Neuronal stem cell (in vitro differentiated cells): ENCODE results near the gene TMEM176B.

Experiments used
- DNase-seq: peaks from one replicate; pipeline ENCODE4 v3.0.0-alpha.2; 2013; ENCODE audit warnings: low spot score
- H2AFZ ChIP-seq: one replicate; pipeline ENCODE4 v1.6.1; 2013; ENCODE audit warnings: mild to moderate bottlenecking, low read length, inconsistent platforms
- H2AK5ac ChIP-seq: 2 replicates; pipeline ENCODE4 v1.6.1; 2013; ENCODE audit warnings: low read depth, mild to moderate bottlenecking, inconsistent platforms, low read length, moderate library complexity, mixed read lengths
- H2BK120ac ChIP-seq: 2 replicates; pipeline ENCODE4 v1.6.1; 2013; ENCODE audit warnings: low read depth, mild to moderate bottlenecking, inconsistent platforms, low read length, moderate library complexity, mixed read lengths
- H2BK12ac ChIP-seq: one replicate; pipeline ENCODE4 v1.6.1; 2013; ENCODE audit warnings: low read length, inconsistent platforms
- H2BK15ac ChIP-seq: 2 replicates; pipeline ENCODE4 v1.6.1; 2013; ENCODE audit warnings: mild to moderate bottlenecking, low read length, inconsistent platforms, mixed read lengths
- H2BK5ac ChIP-seq: one replicate; pipeline ENCODE4 v1.6.1; 2013; ENCODE audit warnings: inconsistent platforms, mild to moderate bottlenecking, low read length, moderate library complexity
- H3K14ac ChIP-seq: one replicate; pipeline ENCODE4 v1.6.1; 2013; ENCODE audit warnings: low read length, inconsistent platforms
- H3K18ac ChIP-seq: 2 replicates; pipeline ENCODE4 v1.6.1; 2013; ENCODE audit warnings: low read length, inconsistent platforms
- H3K23ac ChIP-seq: 2 replicates; pipeline ENCODE4 v1.6.1; 2013; ENCODE audit warnings: low read depth, mild to moderate bottlenecking, mixed read lengths, low read length, inconsistent platforms; ENCODE audit not compliant: poor library complexity
- H3K27ac ChIP-seq: replicated peaks from 3 replicates; pipeline ENCODE4 v1.5.1; 2013; ENCODE audit warnings: low read length, inconsistent platforms
- H3K27me3 ChIP-seq, 3 experiments: 2 replicates each; pipeline ENCODE4 v1.6.1; 2013; ENCODE audit warnings: low read length in 3 of 3, mild to moderate bottlenecking in 2 of 3, inconsistent platforms in 1 of 3, low read depth in 1 of 3, mixed read lengths in 1 of 3, moderate library complexity in 1 of 3; ENCODE audit not compliant: control insufficient read depth in 3 of 3, insufficient read depth in 3 of 3
- H3K36me3 ChIP-seq, 2 donors: replicated peaks in 1 of 2; 2 replicates each; pipeline ENCODE4 v1.6.1; 2013; ENCODE audit warnings: low read length in 2 of 2; ENCODE audit not compliant: control insufficient read depth in 2 of 2, insufficient read depth in 2 of 2
- H3K4ac ChIP-seq: 2 replicates; pipeline ENCODE4 v1.6.1; 2013; ENCODE audit warnings: inconsistent platforms, mild to moderate bottlenecking, low read length, moderate library complexity
- H3K4me1 ChIP-seq, 2 donors: 1 replicate in 1 of 2; 2 replicates in 1 of 2; pipeline ENCODE4 v1.6.1; 2013; ENCODE audit warnings: low read length in 2 of 2, low read depth in 1 of 2; ENCODE audit not compliant: control insufficient read depth in 2 of 2, insufficient read depth in 1 of 2
- H3K4me2 ChIP-seq: one replicate; pipeline ENCODE4 v1.6.1; 2013; ENCODE audit warnings: mild to moderate bottlenecking, low read length, inconsistent platforms; ENCODE audit not compliant: insufficient read depth, poor library complexity, severe bottlenecking
- H3K4me3 ChIP-seq, 2 donors: 2 replicates each; pipeline ENCODE4 v1.5.1; 2013; ENCODE audit warnings: low read length in 2 of 2, mild to moderate bottlenecking in 2 of 2, inconsistent platforms in 1 of 2, moderate library complexity in 1 of 2
- H3K79me1 ChIP-seq: one replicate; pipeline ENCODE4 v1.6.1; 2013; ENCODE audit warnings: low read depth, mild to moderate bottlenecking, inconsistent platforms, low read length, moderate library complexity
- H3K9ac ChIP-seq: one replicate; pipeline ENCODE4 v1.6.1; 2013; ENCODE audit warnings: mild to moderate bottlenecking, low read depth, low read length, inconsistent platforms; ENCODE audit not compliant: poor library complexity
- H3K9me3 ChIP-seq, 2 donors: replicated peaks in 1 of 2; 2 replicates each; pipeline versions ENCODE3 to v1.6.1; 2013; ENCODE audit warnings: low read length in 2 of 2, mild to moderate bottlenecking in 2 of 2, inconsistent platforms in 1 of 2, low read depth in 1 of 2, mixed read lengths in 1 of 2, moderate library complexity in 1 of 2; ENCODE audit not compliant: control insufficient read depth in 2 of 2, insufficient read depth in 1 of 2
- H4K8ac ChIP-seq: one replicate; pipeline ENCODE4 v1.6.1; 2013; ENCODE audit warnings: low read depth, mild to moderate bottlenecking, inconsistent platforms, low read length, moderate library complexity
- H4K91ac ChIP-seq: one replicate; pipeline ENCODE4 v1.6.1; 2013; ENCODE audit warnings: low read length, low read depth, mild to moderate bottlenecking, inconsistent platforms; ENCODE audit not compliant: poor library complexity
- WGBS, 2 donors: extraction: QIAGEN DNeasy Blood & Tissue Kit; methylation state at CpG; one replicate each; pipeline ENCODE4 v1.1.7; 2013; ENCODE audit warnings: missing lambda C conversion rate in 2 of 2, mixed read lengths in 1 of 2; ENCODE audit not compliant: insufficient read length in 2 of 2, insufficient replicate concordance in 1 of 2; ENCODE audit errors: extremely low coverage in 2 of 2; 5-methylcytosine and 5-hydroxymethylcytosine counted together

TMEM176B gene

GRCh38 chr7:150826061-150826849 is 26.1 kb upstream of the TMEM176B start:
- H3K27me3 ChIP-seq, result no peaks in the 10 kb centered on the region
- H3K18ac ChIP-seq, result no peak overlapping the region
- H3K27ac ChIP-seq, result no peak overlapping the region
- peaks cover 0 to 5% of the 10 kb centered on the region in 2 donors for H3K4me1 ChIP-seq
- H2BK120ac ChIP-seq, result no peak overlapping the region
- H3K36me3 ChIP-seq, result no peaks in the 10 kb centered on the region
- no peak overlapping the region for H2AFZ ChIP-seq
- no peak overlapping the region for H3K4ac ChIP-seq
- no peak overlapping the region for H3K4me2 ChIP-seq
- H4K91ac ChIP-seq, result peak overlapping the region; percentile 96
- no peak overlapping the region for H4K8ac ChIP-seq
- H3K79me1 ChIP-seq, result no peaks in the 10 kb centered on the region
- H2BK12ac ChIP-seq, result no peak overlapping the region
- H3K4me3 ChIP-seq, result no peak overlapping the region
- no peak overlapping the region for H3K23ac ChIP-seq
- H2AK5ac ChIP-seq, result peak overlapping the region; percentile 58
- WGBS, 2 donors, result no CpG with 5 or more reads among the region's 6 CpGs
- no peak for DNase-seq
- H3K9ac ChIP-seq, result peak overlapping the region; percentile 6
- H3K14ac ChIP-seq, result no peak overlapping the region
- H2BK5ac ChIP-seq, result no peak overlapping the region
- H3K9me3 ChIP-seq, result no peaks in the 10 kb centered on the region
- H2BK15ac ChIP-seq, result no peak overlapping the region

DNA sequence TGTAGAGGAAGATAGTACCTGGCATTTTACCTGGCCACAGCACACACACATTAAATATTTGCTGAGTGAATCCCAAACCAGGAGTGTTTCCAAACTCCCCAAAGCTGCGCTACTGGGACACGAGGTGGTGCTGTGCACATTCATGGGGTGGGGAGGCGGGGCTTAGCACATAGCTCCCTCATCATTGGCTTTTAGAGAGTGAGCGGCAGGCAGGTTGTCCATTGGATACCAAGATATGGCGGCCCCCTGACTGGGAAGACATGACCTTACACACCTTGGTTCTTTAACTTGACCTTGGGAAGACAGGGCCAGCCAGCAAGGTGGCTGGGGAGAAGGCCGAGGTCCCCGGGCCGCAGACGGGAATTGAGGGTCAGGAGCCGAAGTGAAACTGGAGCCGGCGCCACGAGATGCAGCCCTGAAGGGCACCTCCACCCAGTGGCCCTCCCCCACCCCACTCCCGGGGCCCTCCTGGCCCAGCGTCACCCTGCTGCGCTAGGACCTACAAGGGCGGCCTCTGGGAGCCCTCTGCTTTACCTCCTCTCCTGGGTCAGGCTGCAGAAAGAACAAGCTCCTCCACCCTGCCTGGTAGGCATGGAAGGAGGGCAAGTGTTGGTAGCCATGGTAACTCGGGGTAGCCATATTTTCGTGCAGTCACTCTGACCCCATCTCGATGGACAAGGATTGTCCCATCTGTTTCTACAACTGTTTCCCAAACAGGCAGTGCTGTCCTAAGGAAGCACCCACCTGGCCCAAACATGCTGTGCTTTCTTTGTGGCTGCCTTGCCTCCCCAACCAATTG is 24.4 kb upstream of the TMEM176B start:
- no peak overlapping the region for H3K4ac ChIP-seq
- no peak overlapping the region for H3K9ac ChIP-seq
- no peak overlapping the region for H2BK15ac ChIP-seq
- H3K79me1 ChIP-seq, result no peaks in the 10 kb centered on the region
- H2AK5ac ChIP-seq, result no peak overlapping the region
- H3K18ac ChIP-seq, result no peak overlapping the region
- no peaks in the 10 kb centered on the region for H3K36me3 ChIP-seq
- no peak overlapping the region for H2BK120ac ChIP-seq
- no CpG with 5 or more reads among the region's 20 CpGs for WGBS, 2 donors
- H3K27me3 ChIP-seq, result no peaks in the 10 kb centered on the region
- H2BK5ac ChIP-seq, result peak overlapping the region; percentile 20
- no peak overlapping the region for H3K23ac ChIP-seq
- no peak overlapping the region for H3K14ac ChIP-seq
- no peak overlapping the region for H2BK12ac ChIP-seq
- peaks cover 0 to 3% of the 10 kb centered on the region in 2 donors for H3K4me1 ChIP-seq
- no peak overlapping the region for H3K4me2 ChIP-seq
- H3K4me3 ChIP-seq, result no peak overlapping the region
- no peak for DNase-seq
- H4K91ac ChIP-seq, result no peak overlapping the region
- H3K9me3 ChIP-seq, result no peaks in the 10 kb centered on the region
- no peak overlapping the region for H4K8ac ChIP-seq
- no peak overlapping the region for H3K27ac ChIP-seq
- H2AFZ ChIP-seq, result no peak overlapping the region

GRCh38 chr7:150823484-150824126 is 23.4 kb upstream of the TMEM176B start:
- Histone ChIP-seq H2AK5ac (no peak overlapping the region), H2BK120ac (no peak overlapping the region), H2BK5ac (no peak overlapping the region), H3K9me3 (no peaks in the 10 kb centered on the region), H3K36me3 (no peaks in the 10 kb centered on the region), H4K91ac (no peak overlapping the region), H3K4ac (no peak overlapping the region), H3K79me1 (no peaks in the 10 kb centered on the region), H3K14ac (no peak overlapping the region), H3K27me3 (no peaks in the 10 kb centered on the region), H3K9ac (no peak overlapping the region), H2BK12ac (no peak overlapping the region), H4K8ac (no peak overlapping the region), H2AFZ (no peak overlapping the region), H3K27ac (no peak overlapping the region), H3K4me1 (peaks cover 0 to 3% of the 10 kb centered on the region in 2 donors), H3K4me3 (no peak overlapping the region), H3K18ac (no peak overlapping the region), H3K23ac (no peak overlapping the region), H2BK15ac (no peak overlapping the region), H3K4me2 (no peak overlapping the region)
- WGBS, 2 donors, result no CpG with 5 or more reads among the region's 10 CpGs
- no peak for DNase-seq

GRCh38 chr7:150823043-150823442 is 22.9 kb upstream of the TMEM176B start:
- no peak overlapping the region for H3K14ac ChIP-seq
- H3K9ac ChIP-seq, result no peak overlapping the region
- no peak overlapping the region for H3K23ac ChIP-seq
- H2AFZ ChIP-seq, result no peak overlapping the region
- no peaks in the 10 kb centered on the region for H3K27me3 ChIP-seq
- DNase-seq, result no peak
- H2BK12ac ChIP-seq, result no peak overlapping the region
- no peak overlapping the region for H2BK5ac ChIP-seq
- no CpG with 5 or more reads among the region's 8 CpGs for WGBS, 2 donors
- H4K8ac ChIP-seq, result no peak overlapping the region
- H2BK15ac ChIP-seq, result no peak overlapping the region
- no peak overlapping the region for H2BK120ac ChIP-seq
- H3K4me2 ChIP-seq, result no peak overlapping the region
- H3K9me3 ChIP-seq, result no peaks in the 10 kb centered on the region
- no peak overlapping the region for H3K27ac ChIP-seq
- no peaks in the 10 kb centered on the region for H3K79me1 ChIP-seq
- H3K4ac ChIP-seq, result no peak overlapping the region
- H3K36me3 ChIP-seq, result no peaks in the 10 kb centered on the region
- no peak overlapping the region for H4K91ac ChIP-seq
- no peak overlapping the region for H3K4me3 ChIP-seq
- H3K18ac ChIP-seq, result no peak overlapping the region
- peaks cover 0 to 3% of the 10 kb centered on the region in 2 donors for H3K4me1 ChIP-seq
- no peak overlapping the region for H2AK5ac ChIP-seq
